ENCODE data around the gene MYO18B. TPM values are rescaled to one million over a fixed set of nuclear protein-coding genes. Genes with fewer than 3 reads are reported as not detected.

MYO18B gene
- total RNA-seq, 2 donors from 2014 or later: 0.43 to 1.0 TPM

DNA sequence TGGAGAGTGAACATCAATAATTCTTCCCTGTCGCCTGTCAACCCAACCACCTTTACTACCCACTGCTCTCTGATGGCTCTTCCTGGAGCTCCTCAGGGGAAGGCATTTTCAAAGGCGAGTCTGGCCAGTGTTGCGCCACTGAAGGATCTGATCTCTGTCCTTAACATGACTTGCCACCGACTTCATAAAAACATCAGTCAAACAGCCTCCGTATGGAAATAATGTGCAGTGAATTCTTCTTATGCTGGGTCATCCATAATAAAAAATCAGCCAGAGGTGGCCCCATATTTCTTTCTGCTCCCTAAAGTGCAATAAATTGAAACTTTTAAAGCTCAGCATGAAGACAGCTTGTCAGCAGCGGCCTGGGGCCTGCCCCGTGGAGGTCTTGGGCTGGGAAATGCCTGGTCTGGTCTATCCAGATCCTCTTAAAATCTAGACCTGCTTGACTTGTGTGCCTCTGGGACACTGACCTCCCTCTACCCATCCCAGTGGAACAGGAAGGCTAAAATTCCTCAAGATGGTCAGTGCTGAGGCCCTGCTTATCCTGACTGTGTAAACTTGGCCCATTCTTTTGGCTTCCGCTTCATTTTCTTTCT, 199.5 kb downstream of the MYO18B start:
- no peaks in the 10 kb centered on the region for H3K36me3 Mint-ChIP-seq
- no peak for DNase-seq (ENCODE audit: low spot score)
- H3K27ac Mint-ChIP-seq: no peak overlapping the region
- H3K4me1 Mint-ChIP-seq (ENCODE audit: low read depth in 2 of 2): no peaks in the 10 kb centered on the region
- no peak overlapping the region for H3K4me3 Mint-ChIP-seq
- no peak for ATAC-seq
- peaks cover 17 to 18% of the 10 kb centered on the region in 2 donors for H3K27me3 Mint-ChIP-seq
- H3K9me3 Mint-ChIP-seq: no peaks in the 10 kb centered on the region

DNA sequence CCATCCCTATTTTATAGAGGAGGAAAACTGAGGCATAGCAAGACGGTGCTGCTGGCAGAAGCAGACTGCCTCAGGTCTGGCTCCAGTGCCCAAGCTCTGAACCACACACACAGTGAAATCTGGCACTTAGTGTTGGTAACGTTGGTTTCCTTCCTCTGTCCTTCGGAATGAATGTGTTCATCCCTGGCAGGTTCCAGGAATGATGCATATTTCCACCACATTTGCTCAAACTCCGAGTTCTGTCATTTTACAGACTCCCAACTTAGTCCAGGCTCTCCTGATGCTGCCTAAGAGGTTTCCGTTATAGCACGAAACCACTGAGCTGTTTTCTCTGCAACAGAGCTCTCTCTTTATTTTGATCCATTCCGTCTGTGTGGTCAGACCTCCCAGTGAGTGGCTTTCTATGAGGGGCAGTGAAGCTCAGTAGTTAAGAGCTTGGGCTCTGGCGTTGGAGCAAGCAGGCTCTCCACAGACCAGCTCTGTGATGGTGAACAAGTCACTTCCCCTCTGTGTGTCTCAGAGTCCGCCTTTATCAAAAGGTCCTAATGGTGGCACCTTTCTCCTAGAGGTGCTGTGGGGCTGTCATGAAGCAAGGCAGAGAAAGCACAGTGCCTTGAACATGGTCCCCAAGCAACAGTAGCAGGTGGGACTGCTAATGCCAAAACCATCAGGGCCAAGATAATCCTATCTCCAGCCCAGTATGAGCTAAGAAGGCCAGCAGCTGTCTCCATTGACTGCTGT, 200.3 kb downstream of the MYO18B start:
- Mint-ChIP-seq H3K9me3 (no peaks in the 10 kb centered on the region), H3K27ac (no peak overlapping the region), H3K27me3 (peaks cover 17 to 18% of the 10 kb centered on the region in 2 donors), H3K36me3 (no peaks in the 10 kb centered on the region), H3K4me1 (ENCODE audit: low read depth in 2 of 2) (no peaks in the 10 kb centered on the region), H3K4me3 (no peak overlapping the region)
- DNase-seq (ENCODE audit: low spot score) (no peak), ATAC-seq (no peak)

DNA sequence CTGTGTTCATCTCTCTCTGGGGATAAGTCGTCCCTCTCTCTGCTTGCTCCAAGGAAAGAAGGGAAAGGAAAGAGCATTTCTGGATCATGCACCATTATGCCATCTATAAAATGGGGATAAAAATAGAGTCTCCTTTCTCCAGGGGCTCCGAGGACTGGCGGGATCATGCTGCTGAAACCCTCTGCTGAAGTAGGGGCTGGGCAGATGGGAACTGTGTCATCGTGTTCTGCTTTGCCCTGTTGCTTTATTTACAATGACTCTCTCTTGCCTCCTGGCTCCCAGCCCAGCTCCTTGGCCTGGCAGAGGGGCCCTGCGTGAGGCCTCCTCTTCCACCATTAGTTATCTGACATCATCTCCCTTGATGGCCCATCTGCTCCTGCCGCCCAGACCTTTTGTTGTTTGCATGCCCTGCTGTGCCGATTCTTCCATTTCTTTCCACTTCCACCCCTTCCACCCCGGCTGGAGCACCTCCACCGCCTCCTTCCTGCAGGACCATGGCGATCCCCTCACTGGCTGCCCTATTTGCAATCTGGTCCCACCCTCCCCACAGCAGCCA, 200.9 kb downstream of the MYO18B start:
- DNase-seq (ENCODE audit: low spot score): no peak
- no peak for ATAC-seq
- no peaks in the 10 kb centered on the region for H3K4me1 Mint-ChIP-seq (ENCODE audit: low read depth in 2 of 2)
- H3K36me3 Mint-ChIP-seq: no peaks in the 10 kb centered on the region
- no peaks in the 10 kb centered on the region for H3K9me3 Mint-ChIP-seq
- H3K27ac Mint-ChIP-seq: no peak overlapping the region
- no peak overlapping the region for H3K4me3 Mint-ChIP-seq
- H3K27me3 Mint-ChIP-seq: peaks cover 16 to 24% of the 10 kb centered on the region in 2 donors

DNA sequence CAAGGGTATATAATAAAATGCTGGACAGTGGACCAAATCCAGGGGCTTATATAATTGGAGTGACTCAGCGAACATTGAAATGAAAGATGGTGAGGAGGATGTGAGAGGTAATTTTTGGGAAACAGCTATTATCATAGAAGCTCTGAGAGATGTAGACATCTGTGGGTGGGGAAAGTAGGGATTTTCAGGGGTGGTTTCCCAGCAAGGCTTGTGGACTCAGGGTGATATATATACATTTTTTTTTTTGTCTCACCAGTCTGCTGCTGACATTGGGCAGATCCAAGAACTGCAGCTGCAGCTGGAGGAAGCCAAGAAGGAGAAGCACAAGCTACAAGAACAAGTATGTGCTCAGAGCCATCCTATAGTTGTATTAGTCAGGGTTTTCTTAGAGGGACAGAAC, 208.1 kb downstream of the MYO18B start:
- ATAC-seq: no peak
- Mint-ChIP-seq H3K27ac (no peak overlapping the region), H3K9me3 (no peaks in the 10 kb centered on the region)

DNA sequence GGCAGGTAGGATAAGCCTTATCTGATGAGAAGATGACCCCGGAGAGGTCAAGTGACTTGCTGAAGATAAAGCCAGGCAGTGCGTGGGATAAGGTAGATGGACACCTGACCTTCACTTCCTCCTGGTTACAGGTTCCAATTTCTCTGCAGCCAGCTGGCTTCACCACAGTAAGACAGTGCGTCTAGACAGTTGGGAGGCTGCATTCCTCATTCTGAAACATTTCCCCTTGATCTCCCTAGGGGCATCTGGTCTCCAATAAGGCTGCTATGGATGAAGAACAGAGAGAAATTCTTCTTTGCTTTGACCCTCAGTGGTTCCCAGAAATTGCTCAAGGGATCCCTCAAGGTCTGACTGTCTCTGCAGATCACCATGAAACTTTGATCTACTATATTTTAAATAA, 211.3 kb downstream of the MYO18B start:
- Mint-ChIP-seq H3K27ac (no peak overlapping the region), H3K27me3 (peaks cover 14 to 25% of the 10 kb centered on the region in 2 donors), H3K4me3 (no peak overlapping the region), H3K4me1 (ENCODE audit: low read depth in 2 of 2) (no peaks in the 10 kb centered on the region), H3K36me3 (no peaks in the 10 kb centered on the region), H3K9me3 (no peaks in the 10 kb centered on the region)
- ATAC-seq (no peak), DNase-seq (ENCODE audit: low spot score) (no peak)

More for the DNA sequence above, 208.1 kb downstream of the MYO18B start:
- no peak overlapping the region for H3K4me3 Mint-ChIP-seq
- H3K4me1 Mint-ChIP-seq (ENCODE audit: low read depth in 2 of 2): no peaks in the 10 kb centered on the region
- no peaks in the 10 kb centered on the region for H3K36me3 Mint-ChIP-seq
- H3K27me3 Mint-ChIP-seq: peaks cover 17 to 34% of the 10 kb centered on the region in 2 donors
- no peak for DNase-seq (ENCODE audit: low spot score)

DNA sequence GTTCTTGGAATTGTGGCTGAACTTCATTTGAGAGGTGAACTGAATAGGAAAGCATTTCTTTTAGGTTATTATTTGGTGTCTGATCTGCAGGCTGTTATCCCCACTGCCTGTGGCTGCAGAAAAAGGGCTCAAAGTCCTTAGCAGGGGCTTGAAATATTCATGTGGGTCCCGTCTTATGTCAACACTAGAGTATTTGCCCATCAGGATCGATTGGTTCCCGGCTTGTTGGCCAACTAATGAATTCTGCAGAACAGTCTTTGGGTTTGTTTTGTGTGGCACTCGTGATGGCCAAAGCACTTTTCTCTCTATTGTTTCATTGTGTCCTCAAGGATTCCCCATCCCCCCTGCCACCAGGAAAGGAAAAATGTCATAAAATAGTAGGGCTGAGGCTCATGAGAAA, 211.9 kb downstream of the MYO18B start:
- no peak for ATAC-seq
- DNase-seq (ENCODE audit: low spot score): no peak
- Mint-ChIP-seq H3K4me1 (ENCODE audit: low read depth in 2 of 2) (no peaks in the 10 kb centered on the region), H3K27me3 (peaks cover 12 to 18% of the 10 kb centered on the region in 2 donors), H3K36me3 (no peaks in the 10 kb centered on the region), H3K4me3 (no peak overlapping the region), H3K9me3 (no peaks in the 10 kb centered on the region), H3K27ac (no peak overlapping the region)

DNA sequence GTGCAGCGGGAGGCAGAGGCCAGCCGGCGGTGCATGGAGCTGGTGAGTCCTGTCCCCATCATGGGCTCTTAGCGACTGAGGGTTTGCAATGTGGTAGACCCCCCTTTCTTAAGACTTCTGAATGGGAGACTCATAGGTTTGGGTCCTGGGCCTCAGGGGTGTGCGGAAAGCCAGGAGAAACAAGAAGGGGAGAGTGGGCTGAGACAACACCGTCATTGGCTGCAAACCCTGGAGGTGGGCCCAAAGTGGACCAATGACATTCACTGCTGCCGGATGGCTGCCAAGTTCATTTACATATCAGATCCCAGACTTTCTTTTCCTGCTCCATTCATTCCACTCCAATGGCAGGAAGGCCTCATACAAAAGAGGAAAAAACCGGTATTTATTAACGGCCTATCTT, 213.3 kb downstream of the MYO18B start:
- no peak overlapping the region for H3K4me3 Mint-ChIP-seq
- DNase-seq (ENCODE audit: low spot score): no peak
- ATAC-seq: no peak
- no peaks in the 10 kb centered on the region for H3K4me1 Mint-ChIP-seq (ENCODE audit: low read depth in 2 of 2)
- no peaks in the 10 kb centered on the region for H3K9me3 Mint-ChIP-seq
- peaks cover 5 to 9% of the 10 kb centered on the region in 2 donors for H3K27me3 Mint-ChIP-seq
- no peak overlapping the region for H3K27ac Mint-ChIP-seq
- no peaks in the 10 kb centered on the region for H3K36me3 Mint-ChIP-seq

DNA sequence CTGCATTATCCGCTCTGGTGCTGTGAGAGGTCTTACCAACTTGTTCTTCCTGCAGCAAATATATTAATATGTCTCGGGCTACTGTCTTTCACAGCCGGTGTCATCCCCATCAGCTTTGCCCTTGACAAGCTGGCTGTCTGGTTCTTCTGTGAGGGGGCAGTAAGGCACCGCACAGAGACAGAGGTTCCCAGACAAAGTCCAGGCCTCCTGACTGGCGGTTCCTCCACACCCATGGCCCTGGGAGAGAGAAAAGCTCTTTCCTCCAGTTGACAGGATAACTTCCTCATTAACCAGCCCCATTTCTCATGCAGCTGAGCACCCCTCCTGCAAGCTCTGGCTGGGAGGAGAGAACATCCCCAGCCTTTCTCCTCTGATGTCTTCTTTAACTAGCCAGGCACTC, 214.8 kb downstream of the MYO18B start:
- H3K27ac Mint-ChIP-seq: no peak overlapping the region
- no peaks in the 10 kb centered on the region for H3K9me3 Mint-ChIP-seq
- peaks cover 10 to 16% of the 10 kb centered on the region in 2 donors for H3K27me3 Mint-ChIP-seq
- ATAC-seq: no peak
- no peak overlapping the region for H3K4me3 Mint-ChIP-seq
- no peaks in the 10 kb centered on the region for H3K4me1 Mint-ChIP-seq (ENCODE audit: low read depth in 2 of 2)
- no peak for DNase-seq (ENCODE audit: low spot score)
- no peaks in the 10 kb centered on the region for H3K36me3 Mint-ChIP-seq

DNA sequence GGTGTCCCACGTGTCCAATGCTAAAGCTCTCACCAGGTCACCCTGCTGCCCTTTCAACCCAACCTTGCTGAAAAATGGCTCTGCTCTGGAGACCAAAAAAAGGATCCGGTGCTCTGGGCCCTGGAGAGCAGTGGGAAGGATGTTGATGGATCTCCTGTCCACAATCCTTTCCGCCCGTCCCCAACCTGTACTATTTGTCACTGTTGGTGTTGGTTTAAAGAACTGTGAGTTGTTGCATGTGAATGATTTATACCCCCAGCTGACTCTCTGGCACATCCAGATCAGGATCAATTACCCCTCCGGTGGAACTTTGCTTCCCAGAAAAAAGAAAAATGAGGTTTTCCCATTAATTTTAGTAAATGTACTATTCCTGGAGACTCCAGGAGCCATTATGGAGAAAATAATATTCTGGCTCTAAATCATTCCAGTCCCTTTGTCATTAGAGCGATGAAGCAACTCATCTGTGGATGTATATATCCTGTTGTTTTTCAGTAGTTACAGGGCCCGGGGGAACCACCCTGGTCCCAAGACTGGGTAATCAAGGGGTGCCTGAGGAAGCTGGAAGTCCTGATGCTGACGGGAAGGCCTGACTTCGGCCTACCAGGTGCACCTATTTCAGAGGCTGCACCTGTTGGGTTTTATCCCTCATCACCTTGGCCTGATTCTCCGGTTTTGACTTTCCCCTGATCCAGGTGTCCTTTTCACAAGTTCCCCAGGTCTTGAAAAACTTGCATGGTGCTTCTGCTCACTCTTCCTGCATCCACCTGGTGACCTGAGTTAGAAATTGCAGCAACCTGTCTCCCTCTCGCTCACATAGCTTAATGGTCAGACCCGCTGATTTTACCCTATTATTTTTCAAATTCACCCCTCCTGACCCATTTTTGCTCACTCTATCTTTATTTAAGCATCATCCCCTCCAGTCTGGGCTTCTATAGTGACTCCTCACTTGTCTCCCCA, 218.1 kb downstream of the MYO18B start:
- no peak for DNase-seq (ENCODE audit: low spot score)
- Mint-ChIP-seq H3K27me3 (peaks cover 11 to 39% of the 10 kb centered on the region in 2 donors), H3K27ac (no peak overlapping the region), H3K4me1 (ENCODE audit: low read depth in 2 of 2) (no peaks in the 10 kb centered on the region), H3K4me3 (no peak overlapping the region), H3K36me3 (no peaks in the 10 kb centered on the region), H3K9me3 (no peaks in the 10 kb centered on the region)
- no peak for ATAC-seq

DNA sequence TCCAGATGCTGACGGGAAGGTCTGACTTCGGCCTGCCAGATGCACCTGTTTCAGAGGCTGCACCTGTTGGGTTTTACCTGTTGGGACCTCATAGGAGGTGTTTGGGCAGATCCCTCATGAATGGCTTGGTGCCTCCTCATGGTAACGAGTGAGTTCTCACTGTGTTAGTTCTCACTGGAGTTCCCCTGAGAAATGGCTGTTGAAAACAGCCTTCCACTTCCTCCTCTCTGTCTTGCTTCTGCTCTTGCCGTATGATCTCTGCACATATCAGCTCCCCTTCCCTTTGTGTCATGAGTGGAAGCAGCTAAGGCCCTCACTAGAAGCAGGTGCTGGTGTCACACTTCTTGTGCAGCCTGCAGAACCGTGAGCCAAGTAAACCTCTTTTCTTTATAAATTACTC, 219.7 kb downstream of the MYO18B start:
- DNase-seq (ENCODE audit: low spot score): no peak
- Mint-ChIP-seq H3K27me3 (peaks cover 18 to 53% of the 10 kb centered on the region in 2 donors), H3K4me1 (ENCODE audit: low read depth in 2 of 2) (peaks cover 3% of the 10 kb centered on the region in 2 donors)

DNA sequence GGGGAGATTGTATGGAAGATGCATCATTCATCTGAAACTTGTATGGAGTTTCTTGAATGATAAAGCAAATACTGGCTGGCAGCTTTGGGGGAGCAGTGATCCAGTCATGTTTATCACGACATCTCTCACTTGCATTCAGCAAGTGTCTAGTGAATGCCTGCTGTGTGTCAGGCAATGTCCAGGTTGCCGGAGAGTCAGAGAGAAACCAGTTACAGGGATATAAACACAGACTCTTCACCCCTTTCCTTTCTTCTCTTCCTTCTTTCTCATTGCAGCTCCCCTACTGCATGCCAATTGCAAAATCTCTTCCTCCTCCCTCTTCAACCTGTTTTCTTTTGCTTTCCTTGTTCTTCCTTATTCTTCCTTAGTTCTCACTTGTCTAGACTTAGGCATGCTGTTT, 220.7 kb downstream of the MYO18B start:
- DNase-seq (ENCODE audit: low spot score): no peak
- Mint-ChIP-seq H3K27ac (no peak overlapping the region), H3K4me1 (ENCODE audit: low read depth in 2 of 2) (peaks cover 3 to 4% of the 10 kb centered on the region in 2 donors), H3K36me3 (no peaks in the 10 kb centered on the region), H3K27me3 (peaks cover 20 to 55% of the 10 kb centered on the region in 2 donors), H3K9me3 (no peaks in the 10 kb centered on the region), H3K4me3 (no peak overlapping the region)
- peak in 1 of 2 donors; percentile 6 for ATAC-seq

More for the DNA sequence above, 219.7 kb downstream of the MYO18B start:
- no peaks in the 10 kb centered on the region for H3K9me3 Mint-ChIP-seq
- ATAC-seq: no peak
- no peaks in the 10 kb centered on the region for H3K36me3 Mint-ChIP-seq
- no peak overlapping the region for H3K4me3 Mint-ChIP-seq
- H3K27ac Mint-ChIP-seq: no peak overlapping the region

DNA sequence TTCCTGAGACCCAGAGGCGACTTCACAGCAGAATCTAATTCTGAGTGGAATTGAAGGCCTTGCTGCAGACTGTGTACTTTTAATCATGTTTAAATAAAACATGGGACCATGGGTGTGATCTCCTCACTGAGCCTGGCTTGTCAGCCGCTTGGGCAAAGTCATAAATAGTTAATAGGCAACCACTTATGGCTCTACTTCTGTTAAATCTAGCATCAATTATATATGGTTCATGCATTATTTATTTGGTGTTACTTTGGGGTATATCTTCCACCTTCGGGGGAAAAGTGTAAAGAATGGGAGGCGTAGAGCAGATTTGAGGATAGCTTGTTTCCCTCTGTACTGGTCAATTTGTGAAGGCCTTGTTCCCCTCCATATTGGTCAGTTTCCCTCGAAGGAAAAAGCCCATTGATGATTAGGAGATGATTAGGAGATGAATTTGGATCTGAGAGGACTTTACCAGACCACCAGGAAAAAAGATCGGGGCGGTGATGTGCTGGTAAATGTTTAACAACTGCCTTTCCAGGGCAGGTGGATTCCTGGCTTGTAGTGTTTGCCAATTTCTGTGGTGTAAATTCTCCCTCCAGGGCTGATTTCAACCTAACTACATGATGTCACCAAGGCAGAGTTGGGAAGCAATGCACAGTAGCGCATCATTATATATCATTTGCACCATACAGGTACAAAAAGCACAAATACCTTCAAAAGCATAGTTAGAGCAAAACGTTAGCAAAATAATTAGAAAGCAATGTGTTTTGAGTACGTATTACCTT, 223.2 kb downstream of the MYO18B start:
- Mint-ChIP-seq H3K4me1 (ENCODE audit: low read depth in 2 of 2) (peaks cover 3 to 4% of the 10 kb centered on the region in 2 donors), H3K27me3 (peaks cover 20 to 55% of the 10 kb centered on the region in 2 donors), H3K4me3 (no peak overlapping the region), H3K27ac (no peak overlapping the region), H3K9me3 (no peaks in the 10 kb centered on the region), H3K36me3 (no peaks in the 10 kb centered on the region)
- DNase-seq (ENCODE audit: low spot score): no peak
- ATAC-seq: no peak

DNA sequence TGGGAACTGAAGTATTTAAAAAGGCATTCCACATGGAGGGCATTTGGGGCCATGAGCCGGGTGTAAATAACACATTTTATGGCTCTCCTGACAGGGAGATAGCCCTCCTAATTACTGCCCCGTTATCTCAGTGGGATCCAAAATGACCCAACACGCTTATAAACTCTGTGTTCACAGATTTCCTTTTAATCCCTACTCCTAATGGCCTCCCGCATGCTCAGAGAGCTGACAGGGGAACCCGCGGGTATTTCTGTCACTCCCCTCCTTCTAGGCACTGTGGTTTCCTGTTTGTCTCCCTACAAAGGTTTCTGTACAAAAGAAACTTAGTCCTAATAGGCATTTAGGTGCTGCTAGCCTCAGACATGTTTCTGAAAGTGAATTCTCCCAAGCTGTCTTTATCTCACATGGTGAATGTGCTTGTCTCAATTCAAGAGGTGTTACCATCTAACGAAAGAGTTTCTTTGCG, 224.5 kb downstream of the MYO18B start:
- H3K4me1 Mint-ChIP-seq (ENCODE audit: low read depth in 2 of 2): peaks cover 3 to 4% of the 10 kb centered on the region in 2 donors
- no peak overlapping the region for H3K27ac Mint-ChIP-seq
- peaks cover 18 to 47% of the 10 kb centered on the region in 2 donors for H3K27me3 Mint-ChIP-seq
- no peak for ATAC-seq
- no peak overlapping the region for H3K4me3 Mint-ChIP-seq
- no peak for DNase-seq (ENCODE audit: low spot score)
- no peaks in the 10 kb centered on the region for H3K9me3 Mint-ChIP-seq
- no peaks in the 10 kb centered on the region for H3K36me3 Mint-ChIP-seq
